Thymus (tissue), 11 donors: ENCODE results near the gene SNAI1. TPM values are rescaled to one million over a fixed set of nuclear protein-coding genes. Genes with fewer than 3 reads are reported as not detected.
"Not testable (repeated sequence)": the region's sequence is repeated elsewhere in the genome, so short reads cannot be mapped to it uniquely, and the experiment has no call there.

Experiments
- DNase-seq, 9 donors: peaks; one replicate each; pipeline ENCODE4 v3.0.0-alpha.2; 2013; ENCODE audit warnings: low spot score in 9 of 9, low read depth in 6 of 9, missing footprints in 1 of 9
- H3K27ac ChIP-seq, 2 donors: one replicate each; pipeline ENCODE4 v1.5.1; 2013; ENCODE audit warnings: control low read depth in 1 of 2, low read depth in 1 of 2, low read length in 1 of 2, mild to moderate bottlenecking in 1 of 2, moderate library complexity in 1 of 2
- H3K27me3 ChIP-seq, 2 donors: one replicate each; pipeline ENCODE4 v1.5.1; 2013; ENCODE audit warnings: low read length in 1 of 2; ENCODE audit not compliant: control insufficient read depth in 2 of 2, insufficient read depth in 1 of 2
- H3K36me3 ChIP-seq, 2 donors: one replicate each; pipeline ENCODE4 v1.5.1; 2013; ENCODE audit warnings: low read length in 1 of 2, mild to moderate bottlenecking in 1 of 2, moderate library complexity in 1 of 2; ENCODE audit not compliant: control insufficient read depth in 2 of 2, insufficient read depth in 2 of 2
- H3K4me1 ChIP-seq, 2 donors: one replicate each; pipeline ENCODE4 v1.5.1; 2013; ENCODE audit warnings: low read length in 2 of 2; ENCODE audit not compliant: control insufficient read depth in 2 of 2, insufficient read depth in 2 of 2
- H3K4me3 ChIP-seq, 2 donors: one replicate each; pipeline ENCODE4 v1.5.1; 2013; ENCODE audit warnings: low read length in 2 of 2, control low read depth in 1 of 2, mild to moderate bottlenecking in 1 of 2
- H3K9me3 ChIP-seq, 2 donors: one replicate each; pipeline ENCODE4 v1.5.1; 2013; ENCODE audit warnings: low read length in 1 of 2, mild to moderate bottlenecking in 1 of 2; ENCODE audit not compliant: control insufficient read depth in 2 of 2, insufficient read depth in 1 of 2
- WGBS: extraction: QIAGEN DNeasy Blood & Tissue Kit; methylation state at CpG from one replicate; pipeline ENCODE4 v1.1.7; 2013; 5-methylcytosine and 5-hydroxymethylcytosine counted together
- polyA plus RNA-seq: library from polyadenylated mRNA; stranded (reverse); fragments of 200-250 nt; gene quantifications from one replicate; pipeline ENCODE4 v1.2.3, GENCODE V29; 2013
- total RNA-seq: library from RNA; stranded (reverse); fragments of 120-200 nt; gene quantifications from one replicate; pipeline ENCODE4 v1.2.4, GENCODE V29; 2013
- donor health status: healthy.

Gene SNAI1
- total and polyA plus RNA-seq, 2 donors: 0.33 to 5.5 TPM

GRCh38 chr20:49976542-49976941 is 6.2 kb upstream of the SNAI1 start:
- H3K9me3 ChIP-seq: no peaks in the 10 kb centered on the region
- H3K4me3 ChIP-seq: no peak overlapping the region
- H3K27ac ChIP-seq: no peak overlapping the region

DNA sequence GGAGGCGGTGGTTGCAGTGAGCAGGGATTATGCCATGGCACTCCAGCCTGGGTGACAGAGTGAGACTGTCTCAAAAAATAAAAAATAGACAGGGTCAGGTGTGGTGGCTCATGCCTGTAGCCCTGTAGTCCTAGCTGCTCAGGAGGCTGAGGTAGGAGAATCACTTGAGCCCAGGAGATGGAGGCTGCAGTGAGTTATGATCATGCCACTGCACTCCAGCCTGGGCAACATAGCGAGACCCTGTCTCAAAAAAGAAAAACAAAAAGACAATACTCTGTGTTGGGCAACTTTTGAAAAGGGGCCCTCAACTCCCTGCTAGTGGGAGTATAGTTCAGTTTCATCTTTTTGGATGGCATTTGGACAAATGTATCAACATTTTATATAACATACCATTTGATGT is 5.0 kb upstream of the SNAI1 start:
- not testable (repeated sequence) for H3K27ac ChIP-seq, H3K9me3 ChIP-seq, DNase-seq, H3K36me3 ChIP-seq, H3K4me3 ChIP-seq
- 100% methylated on average over 2 of the region's 2 CpGs for WGBS
- H3K27me3 ChIP-seq: peaks cover 4 to 21% of the 10 kb centered on the region in 2 donors
- H3K4me1 ChIP-seq: peaks cover 10 to 18% of the 10 kb centered on the region in 2 donors

More at GRCh38 chr20:49976542-49976941, 6.2 kb upstream of the SNAI1 start:
- H3K36me3 ChIP-seq: no peaks in the 10 kb centered on the region
- WGBS: 92% methylated on average over 2 of the region's 2 CpGs
- DNase-seq: no peak
- peaks cover 2 to 12% of the 10 kb centered on the region in 2 donors for H3K27me3 ChIP-seq
- peaks cover 4 to 10% of the 10 kb centered on the region in 2 donors for H3K4me1 ChIP-seq

GRCh38 chr20:49978685-49979029 is 4.1 kb upstream of the SNAI1 start:
- Histone ChIP-seq H3K4me1 (peaks cover 15 to 26% of the 10 kb centered on the region in 2 donors), H3K27me3 (peaks cover 4 to 29% of the 10 kb centered on the region in 2 donors), H3K4me3 (no peak overlapping the region), H3K9me3 (no peaks in the 10 kb centered on the region), H3K27ac (no peak overlapping the region), H3K36me3 (no peaks in the 10 kb centered on the region)
- WGBS: 88% methylated on average over 3 of the region's 3 CpGs
- no peak for DNase-seq

DNA sequence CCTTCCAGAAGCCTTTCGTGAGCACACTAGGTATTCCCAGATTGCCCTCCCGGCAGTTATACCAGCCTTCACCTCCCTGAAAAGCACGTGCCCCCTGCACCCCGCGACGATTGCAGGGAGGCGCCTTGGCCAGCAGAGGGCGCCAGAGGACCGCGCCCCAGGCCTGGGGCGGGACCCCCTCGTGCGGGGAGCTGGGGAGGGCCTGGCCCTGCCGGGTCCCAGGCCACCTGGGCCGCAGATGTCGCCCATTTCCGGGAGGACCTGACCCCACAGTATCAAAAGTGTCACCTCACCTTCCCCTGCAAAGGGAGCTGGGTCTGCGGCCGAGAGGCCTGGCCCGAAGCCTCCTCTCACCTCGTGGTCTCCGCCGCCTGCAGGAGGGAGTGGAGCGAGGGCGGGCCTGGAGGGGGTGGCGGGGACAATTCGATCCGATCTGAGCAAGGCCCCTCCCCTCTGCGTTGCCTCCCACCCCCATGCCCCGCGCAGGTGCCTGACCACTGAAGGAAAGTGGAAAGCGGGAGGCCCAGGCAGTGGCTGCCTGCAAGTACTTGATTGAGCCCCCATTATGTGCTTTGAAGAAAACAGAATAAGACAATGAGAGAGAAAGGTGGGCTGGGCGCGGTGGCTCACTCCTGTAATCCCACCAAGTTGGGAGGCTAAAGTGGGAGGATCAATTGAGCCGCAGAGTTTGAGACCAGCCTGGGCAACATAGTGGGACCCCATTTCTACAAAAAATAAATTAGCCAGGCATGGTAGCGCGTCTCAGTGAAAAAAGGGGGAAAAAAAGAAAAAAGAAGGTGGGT is 3.5 kb upstream of the SNAI1 start:
- H3K4me1 ChIP-seq: peaks cover 15 to 26% of the 10 kb centered on the region in 2 donors
- H3K36me3 ChIP-seq: no peaks in the 10 kb centered on the region
- no peaks in the 10 kb centered on the region for H3K9me3 ChIP-seq
- peak overlapping the region; percentile 8 to 37 for H3K4me3 ChIP-seq
- WGBS: 13% methylated on average over 37 of the region's 37 CpGs
- peaks cover 4 to 31% of the 10 kb centered on the region in 2 donors for H3K27me3 ChIP-seq
- H3K27ac ChIP-seq: no peak overlapping the region
- DNase-seq: peak; percentile 21 to 84 (median 65)

GRCh38 chr20:49980140-49981008 is 2.4 kb upstream of the SNAI1 start:
- Histone ChIP-seq H3K27ac (no peak overlapping the region), H3K9me3 (no peaks in the 10 kb centered on the region), H3K4me1 (peaks cover 15 to 26% of the 10 kb centered on the region in 2 donors), H3K36me3 (no peaks in the 10 kb centered on the region), H3K4me3 (no peak overlapping the region), H3K27me3 (peaks cover 4 to 34% of the 10 kb centered on the region in 2 donors)
- WGBS: 81% methylated on average over 11 of the region's 11 CpGs
- no peak for DNase-seq

GRCh38 chr20:49981218-49982071 is 1.3 kb upstream of the SNAI1 start:
- WGBS: 94% methylated on average over 23 of the region's 23 CpGs
- Histone ChIP-seq H3K27ac (no peak overlapping the region), H3K4me3 (no peak overlapping the region), H3K36me3 (no peaks in the 10 kb centered on the region), H3K9me3 (no peaks in the 10 kb centered on the region), H3K4me1 (peaks cover 15 to 26% of the 10 kb centered on the region in 2 donors), H3K27me3 (peaks cover 4 to 34% of the 10 kb centered on the region in 2 donors)
- no peak for DNase-seq

GRCh38 chr20:49982072-49982345 is 771 bp upstream of the SNAI1 start:
- no peak overlapping the region for H3K27ac ChIP-seq
- 19% methylated on average over 12 of the region's 12 CpGs for WGBS
- no peaks in the 10 kb centered on the region for H3K9me3 ChIP-seq
- H3K27me3 ChIP-seq: peaks cover 4 to 34% of the 10 kb centered on the region in 2 donors
- no peak for DNase-seq
- H3K4me3 ChIP-seq: peak overlapping the region in 1 of 2 donors; percentile 40
- H3K36me3 ChIP-seq: no peaks in the 10 kb centered on the region
- peaks cover 15 to 26% of the 10 kb centered on the region in 2 donors for H3K4me1 ChIP-seq

DNA sequence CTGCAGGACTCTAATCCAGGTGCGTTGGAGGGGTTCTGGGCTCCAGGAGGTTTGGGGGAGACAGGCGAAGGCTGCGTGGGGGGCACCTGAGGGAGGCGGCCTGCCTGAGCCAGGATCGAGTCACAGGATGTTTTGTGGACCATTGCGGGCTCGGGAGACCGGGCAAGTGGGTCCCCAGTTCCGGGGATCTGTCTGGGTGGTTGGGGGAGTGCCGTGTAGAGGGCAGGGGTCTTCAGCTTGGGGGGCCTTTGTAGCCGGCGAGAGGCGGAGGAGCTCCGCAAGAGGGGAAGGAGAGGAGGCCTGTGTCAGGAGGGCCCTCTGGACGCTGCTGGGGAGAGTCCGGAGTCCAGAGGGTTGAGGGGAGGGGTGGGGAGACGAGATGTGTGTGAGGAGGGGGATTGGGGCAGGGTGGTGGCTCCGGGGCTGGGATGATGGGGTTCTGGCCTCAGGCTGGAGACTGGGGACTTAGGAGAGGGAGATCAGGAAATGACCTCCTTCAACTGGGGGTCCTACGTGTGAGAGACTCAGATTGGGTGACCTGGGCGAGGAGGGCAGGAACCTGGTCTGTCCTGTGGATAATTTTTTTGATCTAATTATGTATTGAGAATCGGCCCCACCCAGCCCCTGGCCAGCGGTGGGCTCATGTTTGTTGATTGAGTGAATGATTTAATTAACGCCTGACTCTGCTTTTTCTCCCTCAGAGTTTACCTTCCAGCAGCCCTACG is 505 bp downstream of the SNAI1 start:
- Histone ChIP-seq H3K27ac (no peak overlapping the region), H3K27me3 (peaks cover 2 to 34% of the 10 kb centered on the region in 2 donors), H3K4me1 (peaks cover 15 to 26% of the 10 kb centered on the region in 2 donors), H3K9me3 (no peaks in the 10 kb centered on the region), H3K36me3 (no peaks in the 10 kb centered on the region), H3K4me3 (peak overlapping the region; percentile 26 to 37)
- no peak for DNase-seq
- 37% methylated on average over 24 of the region's 24 CpGs for WGBS
